PC-9 (cell line): ENCODE measurements around the gene SPPL2B.

ENCODE experiments used
- EZH2 ChIP-seq: fragments of 200-600 bp; sonication (generic); IDR thresholded peaks from 2 replicates; pipeline ENCODE4 v1.8.0; 2017; ENCODE audit warnings: antibody characterized with exemption, low read depth
- TF ChIP-seq, protein P1 (sequence below): fragments of 200-600 bp; sonication (generic); conservative IDR thresholded peaks from 2 replicates; pipeline ENCODE4 v1.6.1; 2017; ENCODE audit warnings: mixed run types, antibody characterized with exemption, mild to moderate bottlenecking, moderate library complexity

- TF ChIP-seq EZH2: no peak
- TF ChIP-seq, protein P1, sequence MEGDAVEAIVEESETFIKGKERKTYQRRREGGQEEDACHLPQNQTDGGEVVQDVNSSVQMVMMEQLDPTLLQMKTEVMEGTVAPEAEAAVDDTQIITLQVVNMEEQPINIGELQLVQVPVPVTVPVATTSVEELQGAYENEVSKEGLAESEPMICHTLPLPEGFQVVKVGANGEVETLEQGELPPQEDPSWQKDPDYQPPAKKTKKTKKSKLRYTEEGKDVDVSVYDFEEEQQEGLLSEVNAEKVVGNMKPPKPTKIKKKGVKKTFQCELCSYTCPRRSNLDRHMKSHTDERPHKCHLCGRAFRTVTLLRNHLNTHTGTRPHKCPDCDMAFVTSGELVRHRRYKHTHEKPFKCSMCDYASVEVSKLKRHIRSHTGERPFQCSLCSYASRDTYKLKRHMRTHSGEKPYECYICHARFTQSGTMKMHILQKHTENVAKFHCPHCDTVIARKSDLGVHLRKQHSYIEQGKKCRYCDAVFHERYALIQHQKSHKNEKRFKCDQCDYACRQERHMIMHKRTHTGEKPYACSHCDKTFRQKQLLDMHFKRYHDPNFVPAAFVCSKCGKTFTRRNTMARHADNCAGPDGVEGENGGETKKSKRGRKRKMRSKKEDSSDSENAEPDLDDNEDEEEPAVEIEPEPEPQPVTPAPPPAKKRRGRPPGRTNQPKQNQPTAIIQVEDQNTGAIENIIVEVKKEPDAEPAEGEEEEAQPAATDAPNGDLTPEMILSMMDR: no peak
Measured at GRCh38 chr19:2289714-2290435, 38.6 kb upstream of the SPPL2B start.
